A549 (cell line): ENCODE measurements around the gene ALX1. TPM values are rescaled to one million over a fixed set of nuclear protein-coding genes. Genes with fewer than 3 reads are reported as not detected.

Source experiments
- ATAC-seq, 2 experiments: fragments of 200-7000 bp in 1 of 2; fragments of >200 bp in 1 of 2; cut with Nextera tagmentation in 1 of 2; cut with Tn5 transposase in 1 of 2; 3 replicates each; pipeline versions ENCODE4 v1.8.0 to v1.9.1; 2018 to 2020; ENCODE audit warnings: mild to moderate bottlenecking in 1 of 2, moderate library complexity in 1 of 2
- CTCF ChIA-PET: fragments of 300-600 bp; sonication (Branson Sonifier 250); formaldehyde crosslinking; extraction: SDS; loops from one replicate; lab custom pipeline; 2021; ENCODE audit warnings: antibody characterized with exemption, inconsistent platforms; lab: Yijun Ruan, JAX
- POLR2A ChIA-PET: fragments of 350-600 bp; formaldehyde crosslinking; extraction: SDS; loops from one replicate; lab custom pipeline; 2021; ENCODE audit warnings: antibody characterized with exemption, inconsistent platforms; lab: Yijun Ruan, JAX
- DNase-seq, 2 experiments: peaks; one replicate each; pipeline versions ENCODE4 v3.0.0 to v3.0.0-alpha.2; 2011 to 2016; ENCODE audit warnings: low read depth in 1 of 2, low spot score in 1 of 2
- FAIRE-seq: peaks from 2 replicates; lab custom pipeline; 2011; peaks lifted over from hg19 to GRCh38; lab: Jason Lieb, UNC
- H3K27ac ChIP-seq, 2 experiments: fragments of >200 bp; sonication (Bioruptor Twin); formaldehyde crosslinking; 3 replicates each; pipeline ENCODE4 v1.5.1; 2016 to 2017
- H3K4me1 ChIP-seq: fragments of >200 bp; sonication (Bioruptor Twin); formaldehyde crosslinking; 3 replicates; pipeline ENCODE4 v1.6.1; 2016
- H3K4me2 ChIP-seq: fragments of >200 bp; sonication (Bioruptor Twin); formaldehyde crosslinking; 3 replicates; pipeline ENCODE4 v1.6.1; 2016
- H3K4me3 ChIP-seq: fragments of >200 bp; sonication (Bioruptor Twin); formaldehyde crosslinking; 3 replicates; pipeline ENCODE4 v1.5.1; 2016
- H3K9me3 ChIP-seq: fragments of >200 bp; sonication (Bioruptor Twin); formaldehyde crosslinking; 3 replicates; pipeline ENCODE4 v1.6.1; 2016
- CHD4 ChIP-seq: fragments of 200-600 bp; sonication (generic); IDR thresholded peaks from 2 replicates; pipeline ENCODE4 v1.6.1; 2016; ENCODE audit warnings: antibody characterized with exemption, mild to moderate bottlenecking, borderline replicate concordance
- EHF ChIP-seq: fragments of 250-450 bp; sonication (Bioruptor Pico); IDR thresholded peaks from 2 replicates; pipeline ENCODE4 v1.5.0; 2020; ENCODE audit warnings: mild to moderate bottlenecking
- HOXB13 ChIP-seq: fragments of 250-450 bp; sonication (Bioruptor Pico); IDR thresholded peaks from 2 replicates; pipeline ENCODE4 v1.5.0; 2020; ENCODE audit warnings: low read depth, mild to moderate bottlenecking, moderate library complexity
- JUN ChIP-seq, 2 experiments: fragments of >200 bp; sonication (Bioruptor Twin); formaldehyde crosslinking; IDR thresholded peaks; 2 replicates in 1 of 2; 3 replicates in 1 of 2; pipeline ENCODE4 v1.6.1; 2016 to 2017
- KDM1A ChIP-seq: fragments of 200-600 bp; sonication (generic); IDR thresholded peaks from 2 replicates; pipeline ENCODE4 v1.6.1; 2016; ENCODE audit warnings: low read depth, mild to moderate bottlenecking
- NR3C1 ChIP-seq: fragments of >200 bp; sonication (Bioruptor Twin); formaldehyde crosslinking; IDR thresholded peaks from 3 replicates; pipeline ENCODE4 v1.6.1; 2017
- ZSCAN20 ChIP-seq: fragments of 250-450 bp; sonication (Bioruptor Pico); IDR thresholded peaks from 2 replicates; pipeline ENCODE4 v1.8.0; 2022; ENCODE audit warnings: mild to moderate bottlenecking, moderate library complexity
- WGBS: methylation state at CpG from one replicate; pipeline ENCODE4 v1.1.6; 2017; ENCODE audit errors: missing lambda C conversion rate; 5-methylcytosine and 5-hydroxymethylcytosine counted together
- polyA plus RNA-seq, 4 experiments: library from polyadenylated mRNA; depleted of rRNA in 3 of 4; stranded (reverse); fragments of >200 nt; fragmentation: RNase III in 1 of 4; extraction: RNeasy Plus Mini Kit Qiagen cat#74134 plus additional on column Dnase treatment in 1 of 4; gene quantifications; 2 replicates in 3 of 4; 3 replicates in 1 of 4; pipeline ENCODE4 v1.2.3, GENCODE V29; 2011 to 2017
- TF ChIP-seq, protein P1 (sequence below): IDR thresholded peaks from 2 replicates; pipeline ENCODE4 v1.6.1; 2012
- TF ChIP-seq, protein P2 (sequence below): fragments of 250-450 bp; sonication (Bioruptor Pico); IDR thresholded peaks from 2 replicates; pipeline ENCODE4 v1.5.0; 2021; ENCODE audit warnings: mild to moderate bottlenecking, moderate library complexity, borderline replicate concordance
- TF ChIP-seq, protein P3 (sequence below): IDR thresholded peaks from 2 replicates; pipeline ENCODE4 v1.6.1; 2012; ENCODE audit warnings: low read depth, borderline replicate concordance
- TF ChIP-seq, protein P4 (sequence below): IDR thresholded peaks from 2 replicates; pipeline ENCODE4 v1.6.1; 2012

Gene ALX1
- polyA plus RNA-seq, 2 of the 4 experiments (the other 2 are of a cell fraction): 6.4 to 7.1 TPM

DNA sequence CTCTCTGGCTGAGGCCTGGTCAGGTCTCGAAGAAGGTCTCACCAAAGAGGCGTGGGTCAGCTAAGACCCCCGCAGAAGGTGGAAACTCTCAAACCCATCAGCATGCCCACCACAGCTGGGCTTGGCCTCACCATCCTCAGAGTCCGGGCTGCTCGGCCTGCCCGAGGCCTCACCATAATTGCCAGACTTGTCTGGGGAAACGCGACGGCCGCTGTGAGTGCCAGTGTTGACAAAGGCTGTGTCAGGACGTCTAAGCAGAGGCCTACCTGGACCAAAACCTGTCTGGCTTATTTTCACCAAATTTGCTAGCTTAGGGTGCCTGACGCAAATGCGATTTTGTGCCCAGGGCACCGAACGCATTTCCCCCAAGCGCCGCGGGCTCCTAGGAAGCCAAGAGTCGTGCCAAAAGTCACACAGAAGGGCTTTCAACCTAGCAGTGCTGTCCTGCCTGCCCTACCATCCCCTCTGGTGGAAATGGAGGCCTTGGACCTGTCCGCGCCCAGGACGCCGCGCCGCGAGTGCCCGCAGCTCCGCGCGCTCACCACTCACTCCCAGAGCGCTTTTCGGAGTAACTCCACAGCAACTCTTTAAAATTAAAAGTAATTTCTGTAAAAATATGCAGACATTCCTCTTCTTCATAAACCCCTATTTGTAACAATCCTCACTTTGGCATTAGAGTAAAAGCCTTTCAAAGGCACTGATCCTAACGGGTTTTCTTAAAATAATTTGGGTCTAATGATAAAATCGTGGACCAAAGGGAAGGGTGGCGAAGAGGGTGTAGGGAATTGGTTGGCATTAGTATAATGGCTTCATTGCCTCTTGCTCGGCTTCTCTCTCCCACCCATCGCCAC, 1.2 kb upstream of the ALX1 start:
- ATAC-seq: no peak
- TF ChIP-seq, protein P1, sequence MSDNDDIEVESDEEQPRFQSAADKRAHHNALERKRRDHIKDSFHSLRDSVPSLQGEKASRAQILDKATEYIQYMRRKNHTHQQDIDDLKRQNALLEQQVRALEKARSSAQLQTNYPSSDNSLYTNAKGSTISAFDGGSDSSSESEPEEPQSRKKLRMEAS: no peak
- TF ChIP-seq, protein P2, sequence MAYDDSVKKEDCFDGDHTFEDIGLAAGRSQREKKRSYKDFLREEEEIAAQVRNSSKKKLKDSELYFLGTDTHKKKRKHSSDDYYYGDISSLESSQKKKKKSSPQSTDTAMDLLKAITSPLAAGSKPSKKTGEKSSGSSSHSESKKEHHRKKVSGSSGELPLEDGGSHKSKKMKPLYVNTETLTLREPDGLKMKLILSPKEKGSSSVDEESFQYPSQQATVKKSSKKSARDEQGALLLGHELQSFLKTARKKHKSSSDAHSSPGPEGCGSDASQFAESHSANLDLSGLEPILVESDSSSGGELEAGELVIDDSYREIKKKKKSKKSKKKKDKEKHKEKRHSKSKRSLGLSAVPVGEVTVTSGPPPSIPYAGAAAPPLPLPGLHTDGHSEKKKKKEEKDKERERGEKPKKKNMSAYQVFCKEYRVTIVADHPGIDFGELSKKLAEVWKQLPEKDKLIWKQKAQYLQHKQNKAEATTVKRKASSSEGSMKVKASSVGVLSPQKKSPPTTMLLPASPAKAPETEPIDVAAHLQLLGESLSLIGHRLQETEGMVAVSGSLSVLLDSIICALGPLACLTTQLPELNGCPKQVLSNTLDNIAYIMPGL (CRISPR knock-in tag): no peak
- no peak for TF ChIP-seq EHF
- no peak for TF ChIP-seq CHD4
- TF ChIP-seq KDM1A: no peak
- TF ChIP-seq HOXB13 (CRISPR knock-in tag): no peak
- TF ChIP-seq ZSCAN20 (CRISPR knock-in tag): no peak
- peak overlapping the region in 1 of 2 experiments; percentile 82; a peak in 1 of 6 replicates for H3K27ac ChIP-seq
- FAIRE-seq: no peak
- no peak overlapping the region for H3K4me2 ChIP-seq
- H3K4me1 ChIP-seq: peaks cover 5% of the 10 kb centered on the region; the same call in 1 of the 3 replicates
- WGBS: 92% methylated on average over 37 of the region's 37 CpGs
- POLR2A ChIA-PET: no interaction called here
- no peak overlapping the region for H3K4me3 ChIP-seq
- no peaks in the 10 kb centered on the region for H3K9me3 ChIP-seq
- CTCF ChIA-PET: interaction anchor here (1.2 to 1.3 kb wide), 2 partner anchors 27 to 404 kb away, joined by 3 read pairs; no protein-coding TSS in a partner anchor
- no peak for DNase-seq

DNA sequence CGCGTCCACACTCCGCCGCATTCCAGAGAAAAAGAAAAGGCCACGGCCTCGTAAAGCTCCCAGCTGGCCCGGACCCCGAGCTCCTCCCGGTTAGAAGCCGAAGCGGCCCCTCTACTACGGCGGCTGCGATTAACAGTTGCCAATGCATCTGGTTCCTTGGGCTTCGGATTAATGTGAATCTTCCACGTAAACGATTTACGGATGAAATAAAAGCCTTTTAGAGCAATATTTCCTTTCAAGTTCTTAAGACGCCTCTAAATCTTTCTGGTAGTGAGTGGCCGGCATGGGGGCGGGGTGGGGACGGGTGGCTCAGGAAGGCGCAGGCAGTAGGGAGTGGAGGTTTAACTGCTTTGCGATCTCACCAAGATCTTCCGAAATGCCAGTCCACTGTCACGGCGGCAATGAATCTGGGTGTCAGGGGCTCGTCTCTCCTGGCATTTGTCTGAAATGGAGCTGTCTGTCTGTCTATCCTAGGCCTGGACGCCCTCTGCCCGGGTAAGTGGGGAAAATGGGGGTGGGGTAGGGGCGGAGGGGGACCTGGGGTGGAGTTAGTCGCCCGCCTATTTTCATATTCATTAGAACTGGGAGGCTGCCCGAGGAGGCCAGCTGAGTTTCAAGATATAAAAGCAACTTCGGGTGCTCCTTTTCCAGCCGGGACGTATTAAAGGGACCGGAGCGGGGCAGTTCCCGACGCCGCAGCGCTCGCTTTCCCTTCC, 413 bp upstream of the ALX1 start:
- peak overlapping the region; percentile 61 for H3K4me3 ChIP-seq
- POLR2A ChIA-PET: no interaction called here

More for the DNA sequence above, 413 bp upstream of the ALX1 start:
- peak overlapping the region; percentile 72 to 82 for H3K27ac ChIP-seq
- TF ChIP-seq, protein P3, sequence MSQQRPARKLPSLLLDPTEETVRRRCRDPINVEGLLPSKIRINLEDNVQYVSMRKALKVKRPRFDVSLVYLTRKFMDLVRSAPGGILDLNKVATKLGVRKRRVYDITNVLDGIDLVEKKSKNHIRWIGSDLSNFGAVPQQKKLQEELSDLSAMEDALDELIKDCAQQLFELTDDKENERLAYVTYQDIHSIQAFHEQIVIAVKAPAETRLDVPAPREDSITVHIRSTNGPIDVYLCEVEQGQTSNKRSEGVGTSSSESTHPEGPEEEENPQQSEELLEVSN: no peak
- TF ChIP-seq, protein P4, sequence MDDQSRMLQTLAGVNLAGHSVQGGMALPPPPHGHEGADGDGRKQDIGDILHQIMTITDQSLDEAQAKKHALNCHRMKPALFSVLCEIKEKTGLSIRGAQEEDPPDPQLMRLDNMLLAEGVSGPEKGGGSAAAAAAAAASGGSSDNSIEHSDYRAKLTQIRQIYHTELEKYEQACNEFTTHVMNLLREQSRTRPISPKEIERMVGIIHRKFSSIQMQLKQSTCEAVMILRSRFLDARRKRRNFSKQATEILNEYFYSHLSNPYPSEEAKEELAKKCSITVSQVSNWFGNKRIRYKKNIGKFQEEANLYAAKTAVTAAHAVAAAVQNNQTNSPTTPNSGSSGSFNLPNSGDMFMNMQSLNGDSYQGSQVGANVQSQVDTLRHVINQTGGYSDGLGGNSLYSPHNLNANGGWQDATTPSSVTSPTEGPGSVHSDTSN: no peak
- TF ChIP-seq JUN (IDR thresholded peaks at IDR 0.05): no peak
- no peak for TF ChIP-seq NR3C1
- TF ChIP-seq, protein P2 (CRISPR knock-in tag): no peak
- TF ChIP-seq, all 56 proteins: peak for 0
- Histone ChIP-seq H3K4me2 (peak overlapping the region; percentile 95), H3K4me1 (peaks cover 5% of the 10 kb centered on the region; the same call in 1 of the 3 replicates), H3K9me3 (no peaks in the 10 kb centered on the region)
- FAIRE-seq (no peak), ATAC-seq (peak; percentile 2 to 47; a peak in 4 of 6 replicates), DNase-seq (no peak)
- WGBS: 63% methylated on average over 44 of the region's 44 CpGs
- CTCF ChIA-PET: no interaction called here
